ENCODE measurements around the gene KCNQ1. TPM values are rescaled to one million over a fixed set of nuclear protein-coding genes. Genes with fewer than 3 reads are reported as not detected.

The KCNQ1 gene
- total RNA-seq, 2 experiments from 2014 or later: 20.4 to 24.3 TPM

- CTCF ChIA-PET: no interaction called here
- Mint-ChIP-seq H3K4me1 (no peaks in the 10 kb centered on the region), H3K4me3 (no peak overlapping the region), H3K27ac (no peak overlapping the region), H3K9me3 (peaks cover 2% of the 10 kb centered on the region), H3K27me3 (no peaks in the 10 kb centered on the region), H3K36me3 (ENCODE audit: low read depth) (no peaks in the 10 kb centered on the region)
- no peak for DNase-seq
- POLR2A ChIA-PET: no interaction called here
These were observed 319.2 kb downstream of the KCNQ1 start for GRCh38 chr11:2763984-2764383.

- Mint-ChIP-seq H3K9me3 (peaks cover 2% of the 10 kb centered on the region), H3K4me3 (no peak overlapping the region), H3K4me1 (no peaks in the 10 kb centered on the region), H3K36me3 (ENCODE audit: low read depth) (no peaks in the 10 kb centered on the region), H3K27ac (no peak overlapping the region), H3K27me3 (no peaks in the 10 kb centered on the region)
- no peak for DNase-seq
- ChIA-PET POLR2A (no interaction called here), CTCF (no interaction called here)
These were observed 320.7 kb downstream of the KCNQ1 start for GRCh38 chr11:2765491-2765890.

DNA sequence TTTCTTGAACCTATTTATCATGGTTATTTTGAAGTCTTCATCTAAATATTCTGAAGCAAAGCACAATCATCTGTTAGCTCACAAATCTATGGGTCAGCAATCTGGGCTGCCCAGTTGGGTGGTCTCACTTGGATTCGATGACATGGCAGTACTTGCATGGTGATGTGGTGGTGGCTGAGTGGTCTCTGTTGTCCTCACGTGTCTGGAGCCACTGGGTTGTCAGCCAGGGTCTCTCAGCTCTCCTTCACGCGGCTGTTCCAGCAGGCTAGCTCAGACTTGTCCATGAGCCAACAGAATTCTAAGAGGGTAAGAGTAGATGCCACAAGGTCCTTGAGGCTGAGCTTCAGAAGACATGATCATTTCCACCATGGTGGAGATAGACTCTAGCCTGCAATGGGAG, 321.4 kb downstream of the KCNQ1 start:
- H3K27me3 Mint-ChIP-seq: no peaks in the 10 kb centered on the region
- ChIA-PET CTCF (no interaction called here), POLR2A (no interaction called here)
- no peaks in the 10 kb centered on the region for H3K4me1 Mint-ChIP-seq
- peaks cover 2% of the 10 kb centered on the region for H3K9me3 Mint-ChIP-seq
- H3K27ac Mint-ChIP-seq: no peak overlapping the region
- H3K36me3 Mint-ChIP-seq (ENCODE audit: low read depth): no peaks in the 10 kb centered on the region
- H3K4me3 Mint-ChIP-seq: no peak overlapping the region
- DNase-seq: peak; percentile 4

GRCh38 chr11:2767071-2767470, 322.3 kb downstream of the KCNQ1 start:
- no peak for DNase-seq
- Mint-ChIP-seq H3K4me1 (peaks cover 3% of the 10 kb centered on the region), H3K27ac (no peak overlapping the region), H3K36me3 (ENCODE audit: low read depth) (peaks cover 2% of the 10 kb centered on the region), H3K4me3 (no peak overlapping the region), H3K9me3 (peaks cover 2% of the 10 kb centered on the region), H3K27me3 (no peaks in the 10 kb centered on the region)
- ChIA-PET POLR2A (no interaction called here), CTCF (no interaction called here)

DNA sequence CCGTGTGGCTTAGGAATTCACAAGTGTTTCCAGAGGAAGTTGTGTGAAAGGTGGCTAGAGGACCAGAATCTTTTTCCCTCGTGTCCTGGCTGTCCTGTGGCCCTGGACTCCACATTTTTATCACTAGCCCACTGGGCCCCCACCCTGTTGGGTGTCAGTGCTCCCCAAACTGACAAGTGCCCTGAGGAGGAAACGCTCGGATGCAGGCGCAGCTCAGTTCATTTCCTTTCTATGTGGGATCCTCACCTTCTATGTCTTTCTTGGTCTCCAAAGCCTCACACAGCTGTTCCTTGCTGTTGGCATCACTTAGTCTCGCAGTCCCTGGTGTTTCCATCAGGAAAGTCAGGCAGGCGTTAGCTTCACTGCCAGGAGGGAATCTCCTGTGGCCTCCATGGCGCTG, 323.0 kb downstream of the KCNQ1 start:
- no peak overlapping the region for H3K27ac Mint-ChIP-seq
- peak; percentile 3 for DNase-seq
- H3K4me1 Mint-ChIP-seq: peaks cover 10% of the 10 kb centered on the region
- POLR2A ChIA-PET: no interaction called here
- CTCF ChIA-PET: no interaction called here
- peaks cover 2% of the 10 kb centered on the region for H3K9me3 Mint-ChIP-seq
- no peak overlapping the region for H3K4me3 Mint-ChIP-seq
- peaks cover 2% of the 10 kb centered on the region for H3K36me3 Mint-ChIP-seq (ENCODE audit: low read depth)
- H3K27me3 Mint-ChIP-seq: no peaks in the 10 kb centered on the region

DNA sequence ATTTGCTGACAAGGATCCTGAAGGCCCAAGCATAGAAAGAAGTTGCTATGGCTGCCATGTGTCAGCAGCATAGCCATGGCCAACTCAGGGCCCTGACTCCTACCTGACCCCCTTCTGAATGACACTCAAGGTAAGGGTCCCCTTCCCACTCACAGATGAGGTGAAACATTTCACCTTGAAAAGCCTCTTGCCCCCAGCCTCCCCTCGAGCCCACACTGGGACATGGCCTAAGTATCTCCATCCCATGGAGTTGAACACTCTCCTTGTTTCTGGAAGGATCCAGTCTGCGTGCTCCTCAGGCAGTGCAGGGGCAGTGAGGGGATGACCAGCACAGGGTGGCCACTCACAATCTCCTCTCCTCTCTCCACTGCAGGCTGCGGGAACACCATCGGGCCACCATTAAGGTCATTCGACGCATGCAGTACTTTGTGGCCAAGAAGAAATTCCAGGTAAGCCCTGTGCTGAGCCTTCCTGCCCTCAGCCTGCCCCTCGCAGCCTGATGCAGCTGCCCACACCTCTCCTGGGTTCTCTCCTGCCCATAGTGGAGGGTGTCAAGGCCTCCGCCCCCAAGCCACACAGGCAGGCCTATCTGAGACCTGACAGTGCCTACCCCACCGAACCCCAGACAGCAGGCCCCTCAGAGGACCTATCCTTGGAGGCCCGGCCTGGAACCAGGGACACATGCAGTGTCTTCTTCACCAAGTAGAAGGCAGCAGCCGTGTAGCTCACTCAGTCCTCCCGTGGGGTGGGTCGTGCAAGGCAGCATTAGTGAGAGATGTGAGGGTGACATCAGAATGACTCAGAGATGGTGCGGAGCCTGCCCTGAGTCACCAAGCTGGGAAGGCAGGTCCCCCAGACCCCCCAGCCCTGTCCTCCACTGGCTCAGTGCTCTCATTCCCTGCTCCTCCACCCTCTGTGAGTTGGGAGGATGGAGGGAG, 323.9 kb downstream of the KCNQ1 start:
- Mint-ChIP-seq H3K4me3 (no peak overlapping the region), H3K27me3 (no peaks in the 10 kb centered on the region), H3K4me1 (peaks cover 12% of the 10 kb centered on the region), H3K36me3 (ENCODE audit: low read depth) (peaks cover 2% of the 10 kb centered on the region), H3K9me3 (peaks cover 2% of the 10 kb centered on the region), H3K27ac (no peak overlapping the region)
- ChIA-PET POLR2A (no interaction called here), CTCF (no interaction called here)
- DNase-seq: peak; percentile 4

GRCh38 chr11:2769409-2770095, 324.7 kb downstream of the KCNQ1 start:
- peaks cover 2% of the 10 kb centered on the region for H3K36me3 Mint-ChIP-seq (ENCODE audit: low read depth)
- CTCF ChIA-PET: no interaction called here
- DNase-seq: peak; percentile 4
- no peak overlapping the region for H3K27ac Mint-ChIP-seq
- H3K4me1 Mint-ChIP-seq: peaks cover 12% of the 10 kb centered on the region
- peaks cover 2% of the 10 kb centered on the region for H3K9me3 Mint-ChIP-seq
- no peaks in the 10 kb centered on the region for H3K27me3 Mint-ChIP-seq
- H3K4me3 Mint-ChIP-seq: no peak overlapping the region
- POLR2A ChIA-PET: no interaction called here

- no peak overlapping the region for H3K27ac Mint-ChIP-seq
- peaks cover 2% of the 10 kb centered on the region for H3K36me3 Mint-ChIP-seq (ENCODE audit: low read depth)
- peaks cover 17% of the 10 kb centered on the region for H3K4me1 Mint-ChIP-seq
- POLR2A ChIA-PET: no interaction called here
- peak; percentile 4 for DNase-seq
- CTCF ChIA-PET: no interaction called here
- H3K9me3 Mint-ChIP-seq: peaks cover 2% of the 10 kb centered on the region
- no peak overlapping the region for H3K4me3 Mint-ChIP-seq
- no peaks in the 10 kb centered on the region for H3K27me3 Mint-ChIP-seq
These were observed 325.4 kb downstream of the KCNQ1 start for GRCh38 chr11:2770096-2770751.

DNA sequence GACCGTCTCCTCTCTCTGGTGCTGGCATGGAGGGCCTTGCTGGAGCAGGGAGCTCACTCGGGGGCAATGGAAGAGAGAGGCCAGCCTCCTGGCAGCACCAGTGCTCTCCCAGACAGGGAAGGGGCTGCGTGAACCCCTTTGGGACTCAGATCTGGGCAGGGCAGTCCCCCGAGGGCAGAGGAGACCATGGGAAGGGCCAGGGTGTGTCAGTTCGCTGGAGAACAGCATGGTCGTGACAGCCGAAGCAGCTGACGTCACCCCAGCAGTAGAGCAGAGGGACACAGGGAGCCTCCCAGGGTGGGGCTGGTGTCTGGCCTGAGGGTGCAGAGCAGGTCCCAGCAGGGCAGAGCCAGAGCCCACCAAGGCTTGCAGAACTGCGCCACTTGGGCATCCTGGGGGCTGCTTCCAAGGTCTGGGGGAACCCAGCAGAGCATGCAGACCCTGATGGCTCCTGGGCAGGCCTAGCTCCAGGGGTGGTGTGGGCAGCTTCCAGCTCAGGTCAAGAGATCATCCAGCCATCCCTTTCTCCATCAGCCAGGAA, 326.0 kb downstream of the KCNQ1 start:
- ChIA-PET POLR2A (no interaction called here), CTCF (interaction anchor here (1.2 kb wide), 1 partner anchor 17 kb away, joined by 3 read pairs; no protein-coding TSS in a partner anchor)
- H3K9me3 Mint-ChIP-seq: peaks cover under 1% of the 10 kb centered on the region
- H3K27me3 Mint-ChIP-seq: no peaks in the 10 kb centered on the region
- no peak overlapping the region for H3K4me3 Mint-ChIP-seq
- peak; percentile 4 for DNase-seq
- H3K36me3 Mint-ChIP-seq (ENCODE audit: low read depth): peaks cover 2% of the 10 kb centered on the region
- peaks cover 17% of the 10 kb centered on the region for H3K4me1 Mint-ChIP-seq
- H3K27ac Mint-ChIP-seq: no peak overlapping the region

DNA sequence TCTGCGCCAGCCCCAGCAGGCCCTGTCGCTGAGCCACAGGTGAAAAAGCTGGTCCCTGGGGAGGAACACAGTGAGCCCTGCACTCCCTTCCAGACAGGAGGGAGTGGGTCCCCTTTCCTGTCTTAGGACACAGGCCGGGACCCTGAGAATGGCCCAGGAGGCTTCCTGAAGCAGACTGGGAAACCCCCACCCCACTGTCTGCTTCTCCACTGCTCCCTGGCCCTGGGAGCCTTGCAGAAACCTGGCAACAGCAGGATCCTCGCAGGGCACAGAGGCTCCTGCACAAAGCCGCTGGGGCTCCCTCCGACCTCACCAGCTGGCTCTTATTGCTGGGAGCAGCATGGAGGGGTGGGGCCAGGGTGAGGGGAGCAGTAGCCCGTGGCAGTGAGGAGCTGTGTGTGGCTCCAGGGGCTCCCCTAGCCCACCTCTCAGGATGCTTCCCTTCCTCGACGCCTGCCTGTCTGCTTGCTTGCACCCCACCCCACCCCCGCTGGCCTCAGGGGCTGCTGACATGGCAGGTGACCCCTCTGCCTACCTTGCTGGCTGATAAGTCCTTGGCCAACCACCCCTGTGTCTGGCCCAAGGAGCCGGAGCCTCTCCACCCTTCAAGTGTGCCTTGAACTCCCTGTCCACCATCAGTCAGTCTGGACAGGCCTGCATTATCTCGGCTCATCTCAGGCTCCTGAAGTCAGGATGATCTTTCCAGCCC, 327.1 kb downstream of the KCNQ1 start:
- Mint-ChIP-seq H3K4me3 (no peak overlapping the region), H3K27me3 (no peaks in the 10 kb centered on the region), H3K9me3 (no peaks in the 10 kb centered on the region), H3K27ac (no peak overlapping the region), H3K4me1 (peaks cover 17% of the 10 kb centered on the region), H3K36me3 (ENCODE audit: low read depth) (peaks cover 2% of the 10 kb centered on the region)
- CTCF ChIA-PET: interaction anchor here (1.2 kb wide), 1 partner anchor 15 kb away, joined by 3 read pairs; no protein-coding TSS in a partner anchor
- POLR2A ChIA-PET: no interaction called here
- peak; percentile 5 for DNase-seq

- ChIA-PET CTCF (interaction anchor here (0.6 to 0.8 kb wide), 2 partner anchors 14 to 76 kb away, joined by 3 read pairs; no protein-coding TSS in a partner anchor), POLR2A (no interaction called here)
- H3K9me3 Mint-ChIP-seq: no peaks in the 10 kb centered on the region
- peaks cover 17% of the 10 kb centered on the region for H3K4me1 Mint-ChIP-seq
- H3K36me3 Mint-ChIP-seq (ENCODE audit: low read depth): peaks cover 2% of the 10 kb centered on the region
- no peak overlapping the region for H3K4me3 Mint-ChIP-seq
- no peak overlapping the region for H3K27ac Mint-ChIP-seq
- no peaks in the 10 kb centered on the region for H3K27me3 Mint-ChIP-seq
- peak; percentile 10 for DNase-seq
These were observed 327.8 kb downstream of the KCNQ1 start for GRCh38 chr11:2772544-2773031.

Measured in activated CD4-positive, alpha-beta T cell treated with anti-CD3 and anti-CD28 coated beads, Interleukin-2, amount 10 ng/mL, durations not matched to agents 7 days and 5 days (primary cell).